Measurements from ENCODE around the gene AFF3. TPM values are rescaled to one million over a fixed set of nuclear protein-coding genes. Genes with fewer than 3 reads are reported as not detected.

AFF3 gene
- total RNA-seq, 3 donors from 2014 or later: 4.2 to 56.6 (median 5.2) TPM

DNA sequence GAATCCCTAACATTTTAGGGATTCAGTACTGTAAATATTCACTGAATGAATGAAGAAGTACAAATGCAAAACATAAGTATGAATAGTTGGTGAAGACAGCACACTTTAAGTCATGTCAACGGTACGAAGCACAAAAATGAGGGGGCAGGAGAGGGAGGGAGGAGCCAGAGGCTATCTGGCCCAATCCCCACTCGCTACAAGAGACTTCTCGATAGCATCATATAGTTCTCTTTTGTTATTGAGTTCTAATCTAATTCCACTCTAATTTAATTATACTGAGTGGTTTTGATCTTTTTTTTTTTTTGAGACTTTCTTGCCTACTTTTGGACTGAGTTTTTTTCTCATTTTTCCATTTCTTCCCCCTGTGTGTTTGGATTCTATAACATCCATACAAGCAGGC, 500.4 kb downstream of the AFF3 start:
- no peak for ATAC-seq
- TF ChIP-seq, protein P1, sequence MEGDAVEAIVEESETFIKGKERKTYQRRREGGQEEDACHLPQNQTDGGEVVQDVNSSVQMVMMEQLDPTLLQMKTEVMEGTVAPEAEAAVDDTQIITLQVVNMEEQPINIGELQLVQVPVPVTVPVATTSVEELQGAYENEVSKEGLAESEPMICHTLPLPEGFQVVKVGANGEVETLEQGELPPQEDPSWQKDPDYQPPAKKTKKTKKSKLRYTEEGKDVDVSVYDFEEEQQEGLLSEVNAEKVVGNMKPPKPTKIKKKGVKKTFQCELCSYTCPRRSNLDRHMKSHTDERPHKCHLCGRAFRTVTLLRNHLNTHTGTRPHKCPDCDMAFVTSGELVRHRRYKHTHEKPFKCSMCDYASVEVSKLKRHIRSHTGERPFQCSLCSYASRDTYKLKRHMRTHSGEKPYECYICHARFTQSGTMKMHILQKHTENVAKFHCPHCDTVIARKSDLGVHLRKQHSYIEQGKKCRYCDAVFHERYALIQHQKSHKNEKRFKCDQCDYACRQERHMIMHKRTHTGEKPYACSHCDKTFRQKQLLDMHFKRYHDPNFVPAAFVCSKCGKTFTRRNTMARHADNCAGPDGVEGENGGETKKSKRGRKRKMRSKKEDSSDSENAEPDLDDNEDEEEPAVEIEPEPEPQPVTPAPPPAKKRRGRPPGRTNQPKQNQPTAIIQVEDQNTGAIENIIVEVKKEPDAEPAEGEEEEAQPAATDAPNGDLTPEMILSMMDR (IDR thresholded peaks at IDR 0.05): no peak
- no peak for DNase-seq
- Histone ChIP-seq H3K4me1 (ENCODE audit: low read depth) (no peaks in the 10 kb centered on the region), H3K9me3 (no peaks in the 10 kb centered on the region), H3K36me3 (ENCODE audit: low read depth) (no peaks in the 10 kb centered on the region), H3K4me3 (no peak overlapping the region)
- intact Hi-C loops (cut with DNase I, micrococcal nuclease): no loop called here

DNA sequence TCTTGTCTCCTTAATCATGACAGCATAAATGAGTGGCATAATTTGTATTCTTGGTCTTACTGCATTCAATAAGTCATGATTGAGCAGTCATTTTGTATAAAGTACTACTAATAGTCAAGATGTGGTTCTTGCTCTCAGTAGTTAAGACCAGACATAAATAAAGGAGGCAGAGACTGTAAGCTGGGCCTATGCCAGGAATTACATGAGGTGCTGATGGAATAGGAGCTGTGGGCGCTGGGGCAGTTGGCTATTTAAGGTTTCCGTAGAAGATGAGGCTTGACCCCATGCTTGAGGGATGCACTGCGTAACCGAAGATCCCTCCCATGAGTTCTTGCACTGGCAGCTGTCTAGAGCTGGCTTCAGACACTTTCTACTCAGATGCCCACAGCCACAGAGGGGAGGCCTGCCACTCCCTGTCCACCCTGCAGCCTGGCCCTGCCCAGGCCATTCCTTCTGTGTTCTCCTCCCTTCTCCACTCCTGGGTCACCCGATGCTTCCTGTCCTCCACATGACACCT, 501.7 kb downstream of the AFF3 start:
- TF ChIP-seq, protein P1 (IDR thresholded peaks at IDR 0.05): no peak
- H3K9me3 ChIP-seq: no peaks in the 10 kb centered on the region
- no peak overlapping the region for H3K4me3 ChIP-seq
- intact Hi-C loops (cut with DNase I, micrococcal nuclease): no loop called here
- DNase-seq: no peak
- no peaks in the 10 kb centered on the region for H3K4me1 ChIP-seq (ENCODE audit: low read depth)
- no peak for ATAC-seq
- no peaks in the 10 kb centered on the region for H3K36me3 ChIP-seq (ENCODE audit: low read depth)

DNA sequence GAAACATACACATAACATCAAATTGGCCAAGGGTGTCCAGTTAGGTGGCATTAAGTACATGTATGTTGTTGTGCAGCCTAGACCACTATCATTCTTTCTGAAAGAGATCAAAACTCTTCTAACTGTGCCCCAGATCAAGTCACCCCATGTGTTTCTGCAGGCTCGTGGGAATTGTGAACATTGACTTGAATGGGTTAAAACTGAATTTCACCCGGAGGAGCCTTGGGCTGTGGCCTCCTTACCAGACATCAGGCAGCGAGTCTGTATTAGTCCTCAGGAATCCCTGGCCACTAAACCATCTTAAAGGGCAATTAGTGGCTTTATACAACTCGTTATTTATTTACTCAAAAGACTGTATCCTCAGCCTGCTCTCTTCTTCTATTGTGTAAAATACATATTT, 503.6 kb downstream of the AFF3 start:
- Histone ChIP-seq H3K9me3 (no peaks in the 10 kb centered on the region), H3K4me3 (no peak overlapping the region), H3K36me3 (ENCODE audit: low read depth) (no peaks in the 10 kb centered on the region), H3K4me1 (ENCODE audit: low read depth) (no peaks in the 10 kb centered on the region)
- intact Hi-C loops (cut with DNase I, micrococcal nuclease): no loop called here
- ATAC-seq (no peak), DNase-seq (no peak)
- TF ChIP-seq, protein P1 (IDR thresholded peaks at IDR 0.05): no peak

DNA sequence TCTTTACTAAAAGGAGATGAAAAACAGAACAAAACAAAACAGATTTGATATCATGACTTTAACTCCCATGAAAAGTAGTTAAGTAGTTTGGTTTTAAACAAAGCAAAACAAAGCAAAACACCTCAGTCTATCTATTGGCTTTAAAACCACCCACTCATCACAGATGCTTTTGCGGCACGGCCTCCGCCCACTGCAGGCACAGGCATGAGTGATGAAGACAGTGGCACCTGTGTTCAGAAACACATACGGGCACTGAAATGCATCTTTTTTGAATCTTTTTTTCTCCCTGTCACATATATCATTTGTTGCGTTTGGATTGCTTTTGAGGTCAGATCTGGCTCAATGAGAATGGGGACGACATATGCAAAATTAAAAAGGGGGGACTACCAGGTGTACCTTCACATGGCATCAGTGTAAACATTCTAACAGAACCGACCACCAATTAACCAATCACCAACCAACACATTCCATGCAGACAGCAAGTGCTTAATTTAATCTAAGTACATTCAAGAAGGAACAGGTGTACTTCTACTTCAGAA, 505.2 kb downstream of the AFF3 start:
- ATAC-seq (no peak), DNase-seq (no peak)
- intact Hi-C loops (cut with DNase I, micrococcal nuclease): no loop called here
- H3K4me3 ChIP-seq: no peak overlapping the region
- TF ChIP-seq, protein P1 (IDR thresholded peaks at IDR 0.05): no peak
- H3K36me3 ChIP-seq (ENCODE audit: low read depth): no peaks in the 10 kb centered on the region
- H3K9me3 ChIP-seq: no peaks in the 10 kb centered on the region
- no peaks in the 10 kb centered on the region for H3K4me1 ChIP-seq (ENCODE audit: low read depth)

DNA sequence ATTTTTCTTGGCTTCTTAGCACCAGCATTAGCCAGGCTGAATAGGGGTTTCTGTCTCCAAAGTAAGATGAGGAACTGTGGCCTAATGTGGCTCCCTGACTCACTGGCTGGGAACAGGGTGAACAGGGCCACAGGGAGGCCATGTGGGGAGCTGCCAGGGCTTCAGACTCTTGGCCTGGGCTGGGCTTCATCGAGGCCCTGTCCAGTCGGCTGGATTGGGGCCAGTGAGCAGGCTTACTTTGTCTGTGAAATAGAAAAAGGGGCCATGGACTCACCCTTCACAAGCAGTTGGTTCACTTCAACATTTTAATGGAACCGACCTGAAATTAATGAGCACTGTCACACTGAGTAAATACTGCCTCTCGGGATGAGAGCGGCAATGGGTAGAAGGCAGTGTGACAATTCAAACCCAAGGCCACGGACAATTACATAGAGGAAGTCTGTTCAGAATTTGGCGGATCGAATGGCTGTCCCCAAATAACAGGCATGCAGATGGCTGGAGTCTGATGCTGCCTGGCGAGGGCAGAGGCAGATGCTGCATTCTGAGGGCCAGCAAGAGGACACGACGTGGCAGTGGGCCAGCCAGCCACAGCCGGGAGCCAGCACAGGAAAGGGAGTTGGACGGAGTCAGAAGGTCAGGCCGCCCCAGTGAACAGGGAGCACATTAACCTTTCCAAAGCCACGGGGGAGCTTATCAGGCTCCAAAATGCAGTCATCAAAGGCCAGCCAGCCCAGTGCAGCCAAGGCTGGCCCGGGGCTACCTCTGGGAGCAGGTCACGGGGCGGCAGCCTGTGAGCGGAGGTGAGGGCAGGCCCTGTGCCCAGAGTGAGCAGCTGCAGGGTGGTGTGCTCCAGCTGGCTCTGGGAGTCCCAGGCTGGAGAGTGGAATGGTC, 506.0 kb downstream of the AFF3 start:
- no peaks in the 10 kb centered on the region for H3K4me1 ChIP-seq (ENCODE audit: low read depth)
- TF ChIP-seq, protein P1 (IDR thresholded peaks at IDR 0.05): no peak
- intact Hi-C loops (cut with DNase I, micrococcal nuclease): no loop called here
- ATAC-seq (peak; percentile 19), DNase-seq (peak; percentile 23 to 62 (median 37))
- no peaks in the 10 kb centered on the region for H3K9me3 ChIP-seq
- no peak overlapping the region for H3K4me3 ChIP-seq
- no peaks in the 10 kb centered on the region for H3K36me3 ChIP-seq (ENCODE audit: low read depth)
